HUES64 (cell line): ENCODE measurements around the gene JAZF1.

Experiments used
- H3K27ac ChIP-seq: 2 replicates; pipeline ENCODE4 v1.7.0; 2013; ENCODE audit warnings: low read depth, low read length, inconsistent platforms
- H3K27me3 ChIP-seq: 2 replicates; pipeline ENCODE4 v1.6.1; 2013; ENCODE audit warnings: mild to moderate bottlenecking, low read length; ENCODE audit not compliant: insufficient read depth
- H3K36me3 ChIP-seq: 2 replicates; pipeline ENCODE4 v1.6.1; 2013; ENCODE audit warnings: mild to moderate bottlenecking, low read length; ENCODE audit not compliant: insufficient read depth
- H3K4me1 ChIP-seq: 2 replicates; pipeline ENCODE4 v1.6.1; 2013; ENCODE audit warnings: mild to moderate bottlenecking, low read length, moderate library complexity; ENCODE audit not compliant: insufficient read depth
- H3K4me3 ChIP-seq: 2 replicates; pipeline ENCODE4 v1.5.1; 2013; ENCODE audit warnings: mild to moderate bottlenecking, low read length, moderate library complexity
- H3K9ac ChIP-seq: 2 replicates; pipeline ENCODE4 v1.6.1; 2013; ENCODE audit warnings: mild to moderate bottlenecking, low read depth, low read length
- H3K9me3 ChIP-seq: 2 replicates; pipeline ENCODE4 v1.6.1; 2013; ENCODE audit warnings: low read depth, low read length; ENCODE audit not compliant: insufficient read depth
- WGBS: fragments of 150-250, 120-280 bp; methylation state at CpG from one replicate; pipeline ENCODE4 v1.1.7; 2013; ENCODE audit warnings: missing lambda C conversion rate; 5-methylcytosine and 5-hydroxymethylcytosine counted together

Gene JAZF1

GRCh38 chr7:28136420-28136819 is 44.2 kb downstream of the JAZF1 start:
- H3K4me1 ChIP-seq, result peaks cover 4% of the 10 kb centered on the region; the same call in 1 of the 2 replicates
- H3K27ac ChIP-seq, result no peak overlapping the region
- H3K27me3 ChIP-seq, result no peaks in the 10 kb centered on the region
- H3K4me3 ChIP-seq, result no peak overlapping the region
- H3K36me3 ChIP-seq, result no peaks in the 10 kb centered on the region
- 97% methylated on average over 3 of the region's 3 CpGs for WGBS
- no peak overlapping the region for H3K9ac ChIP-seq
- H3K9me3 ChIP-seq, result no peaks in the 10 kb centered on the region

- H3K4me1 ChIP-seq, result peaks cover 4% of the 10 kb centered on the region; the same call in 1 of the 2 replicates
- WGBS, result 95% methylated on average over 3 of the region's 3 CpGs
- no peaks in the 10 kb centered on the region for H3K36me3 ChIP-seq
Observed at GRCh38 chr7:28135760-28136159, 44.8 kb downstream of the JAZF1 start.

GRCh38 chr7:28135315-28135714 is 45.3 kb downstream of the JAZF1 start:
- Histone ChIP-seq H3K36me3 (no peaks in the 10 kb centered on the region), H3K9me3 (no peaks in the 10 kb centered on the region), H3K9ac (no peak overlapping the region), H3K4me1 (peaks cover 4% of the 10 kb centered on the region; the same call in 1 of the 2 replicates), H3K27me3 (no peaks in the 10 kb centered on the region), H3K4me3 (no peak overlapping the region), H3K27ac (no peak overlapping the region)
- WGBS, result 89% methylated on average over 3 of the region's 4 CpGs

More at GRCh38 chr7:28135760-28136159, 44.8 kb downstream of the JAZF1 start:
- Histone ChIP-seq H3K9me3 (no peaks in the 10 kb centered on the region), H3K27me3 (no peaks in the 10 kb centered on the region), H3K27ac (no peak overlapping the region), H3K4me3 (no peak overlapping the region), H3K9ac (no peak overlapping the region)

- Histone ChIP-seq H3K36me3 (no peaks in the 10 kb centered on the region), H3K4me3 (no peak overlapping the region), H3K4me1 (peaks cover 4% of the 10 kb centered on the region; the same call in 1 of the 2 replicates), H3K27ac (no peak overlapping the region), H3K9ac (no peak overlapping the region), H3K27me3 (no peaks in the 10 kb centered on the region), H3K9me3 (no peaks in the 10 kb centered on the region)
- WGBS, result 100% methylated on average over 1 of the region's 1 CpG
Observed at GRCh38 chr7:28133872-28134271, 46.7 kb downstream of the JAZF1 start.

GRCh38 chr7:28132959-28133870 is 47.4 kb downstream of the JAZF1 start:
- peaks cover 7% of the 10 kb centered on the region; the same call in 1 of the 2 replicates for H3K4me1 ChIP-seq
- no peaks in the 10 kb centered on the region for H3K36me3 ChIP-seq
- 100% methylated on average over 1 of the region's 1 CpG for WGBS
- no peak overlapping the region for H3K9ac ChIP-seq
- H3K27ac ChIP-seq, result no peak overlapping the region
- H3K27me3 ChIP-seq, result no peaks in the 10 kb centered on the region
- H3K9me3 ChIP-seq, result no peaks in the 10 kb centered on the region
- H3K4me3 ChIP-seq, result no peak overlapping the region

- Histone ChIP-seq H3K9me3 (no peaks in the 10 kb centered on the region), H3K4me3 (no peak overlapping the region), H3K27me3 (peaks cover 7% of the 10 kb centered on the region; the same call in 1 of the 2 replicates), H3K27ac (no peak overlapping the region), H3K9ac (no peak overlapping the region), H3K36me3 (no peaks in the 10 kb centered on the region), H3K4me1 (peaks cover 23% of the 10 kb centered on the region)
- 91% methylated on average over 3 of the region's 3 CpGs for WGBS
Observed at GRCh38 chr7:28130277-28130676, 50.3 kb downstream of the JAZF1 start.

- Histone ChIP-seq H3K4me3 (no peak overlapping the region), H3K9ac (no peak overlapping the region), H3K27me3 (peaks cover 15% of the 10 kb centered on the region; the same call in 1 of the 2 replicates), H3K36me3 (no peaks in the 10 kb centered on the region), H3K27ac (no peak overlapping the region), H3K4me1 (peaks cover 36% of the 10 kb centered on the region), H3K9me3 (no peaks in the 10 kb centered on the region)
Observed at GRCh38 chr7:28128608-28129007, 52.0 kb downstream of the JAZF1 start.

GRCh38 chr7:28126410-28127041 is 54.1 kb downstream of the JAZF1 start:
- H3K9ac ChIP-seq, result no peak overlapping the region
- H3K27ac ChIP-seq, result no peak overlapping the region
- WGBS, result 87% methylated on average over 5 of the region's 5 CpGs

GRCh38 chr7:28125431-28126409 is 54.9 kb downstream of the JAZF1 start:
- Histone ChIP-seq H3K27ac (no peak overlapping the region), H3K36me3 (no peaks in the 10 kb centered on the region), H3K9me3 (no peaks in the 10 kb centered on the region), H3K27me3 (peaks cover 15% of the 10 kb centered on the region; the same call in 1 of the 2 replicates), H3K4me3 (no peak overlapping the region), H3K9ac (no peak overlapping the region), H3K4me1 (peaks cover 32% of the 10 kb centered on the region)
- 54% methylated on average over 4 of the region's 4 CpGs for whole genome bisulfite sequencing

More at GRCh38 chr7:28126410-28127041, 54.1 kb downstream of the JAZF1 start:
- peaks cover 32% of the 10 kb centered on the region for H3K4me1 ChIP-seq
- H3K9me3 ChIP-seq, result no peaks in the 10 kb centered on the region
- peaks cover 15% of the 10 kb centered on the region; the same call in 1 of the 2 replicates for H3K27me3 ChIP-seq
- H3K36me3 ChIP-seq, result no peaks in the 10 kb centered on the region
- no peak overlapping the region for H3K4me3 ChIP-seq

GRCh38 chr7:28124413-28124812 is 56.2 kb downstream of the JAZF1 start:
- Histone ChIP-seq H3K4me1 (peaks cover 32% of the 10 kb centered on the region), H3K27ac (no peak overlapping the region), H3K27me3 (peaks cover 15% of the 10 kb centered on the region; the same call in 1 of the 2 replicates), H3K4me3 (no peak overlapping the region), H3K36me3 (no peaks in the 10 kb centered on the region), H3K9me3 (no peaks in the 10 kb centered on the region), H3K9ac (no peak overlapping the region)
- 86% methylated on average over 2 of the region's 2 CpGs for WGBS
